GM12878 (cell line): ENCODE results near the gene PLEKHJ1. TPM values are rescaled to one million over a fixed set of nuclear protein-coding genes. Genes with fewer than 3 reads are reported as not detected.

Experiments
- ATAC-seq: fragments of 200-7000 bp; cut with Tn5 transposase; 3 replicates; pipeline ENCODE4 v1.9.1; 2020; ENCODE audit warnings: mild to moderate bottlenecking, moderate library complexity
- BruUV-seq: library from RNA; stranded (reverse); fragments of 400-500 nt; replicated peaks from 2 replicates; lab custom pipeline; 2021; lab: Mats Ljungman, UMichigan
- CTCF ChIA-PET: fragments of 300-600 bp; sonication (Branson Sonifier 250); formaldehyde crosslinking; extraction: SDS; loops from one replicate; lab custom pipeline; 2021; ENCODE audit warnings: inconsistent platforms; lab: Yijun Ruan, JAX
- POLR2A ChIA-PET: fragments of 350-600 bp; formaldehyde crosslinking; extraction: SDS; loops from one replicate; lab custom pipeline; 2021; ENCODE audit warnings: inconsistent platforms; lab: Charles Lee
- RAD21 ChIA-PET: fragments of 300-600 bp; sonication (Branson Sonifier 250); formaldehyde crosslinking; loops from one replicate; lab custom pipeline; 2023; ENCODE audit warnings: antibody characterized with exemption; ENCODE audit not compliant: unreplicated experiment; lab: Charles Lee
- SMC1A ChIA-PET: fragments of 300-600 bp; sonication (Branson Sonifier 250); formaldehyde crosslinking; loops from one replicate; lab custom pipeline; 2023; ENCODE audit not compliant: unreplicated experiment, uncharacterized antibody; lab: Charles Lee
- DNase-seq: peaks from one replicate; pipeline ENCODE4 v3.0.0-alpha.2; 2011; ENCODE audit warnings: low read depth, low spot score
- FAIRE-seq: peaks from 3 replicates; lab custom pipeline; 2011; peaks lifted over from hg19 to GRCh38; lab: Jason Lieb, UNC
- H2AFZ ChIP-seq: 2 replicates; pipeline ENCODE4 v1.6.0; 2011; ENCODE audit warnings: low read depth, low read length, control low read depth; ENCODE audit not compliant: control insufficient read depth
- H3K27ac ChIP-seq: 2 replicates; pipeline ENCODE4 v1.5.1; 2011; ENCODE audit warnings: control low read depth; ENCODE audit not compliant: control insufficient read depth, insufficient read depth
- H3K27me3 ChIP-seq, 2 experiments: replicated peaks in 1 of 2; 2 replicates each; pipeline versions ENCODE4 v1.6.0 to v1.6.1; 2011; ENCODE audit warnings: low read length in 1 of 2; ENCODE audit not compliant: control insufficient read depth in 2 of 2, insufficient read depth in 2 of 2
- H3K36me3 ChIP-seq, 2 experiments: 2 replicates each; pipeline ENCODE4 v1.5.1; 2011; ENCODE audit warnings: low read length in 1 of 2; ENCODE audit not compliant: control insufficient read depth in 2 of 2, insufficient read depth in 2 of 2
- H3K4me1 ChIP-seq: 2 replicates; pipeline ENCODE4 v1.6.1; 2011; ENCODE audit warnings: mild to moderate bottlenecking, low read length, moderate library complexity, mixed read lengths; ENCODE audit not compliant: control insufficient read depth, insufficient read depth
- H3K4me2 ChIP-seq: 2 replicates; pipeline ENCODE4 v1.6.0; 2011; ENCODE audit warnings: control low read depth; ENCODE audit not compliant: control insufficient read depth, insufficient read depth
- H3K4me3 ChIP-seq: fragments of 200-600 bp; sonication (generic); 2 replicates; pipeline ENCODE4 v1.5.1; 2016
- H3K79me2 ChIP-seq: 2 replicates; pipeline ENCODE4 v1.6.0; 2011; ENCODE audit warnings: low read length; ENCODE audit not compliant: control insufficient read depth, insufficient read depth
- H3K9ac ChIP-seq: 2 replicates; pipeline ENCODE4 v1.8.0; 2011; ENCODE audit warnings: low read length, control low read depth, mixed read lengths; ENCODE audit not compliant: control insufficient read depth, insufficient read depth
- H3K9me3 ChIP-seq: replicated peaks from 3 replicates; pipeline ENCODE4 v1.5.1; 2011; ENCODE audit warnings: mild to moderate bottlenecking, low read length; ENCODE audit not compliant: control insufficient read depth, insufficient read depth
- H4K20me1 ChIP-seq: 2 replicates; pipeline ENCODE4 v1.6.0; 2011; ENCODE audit not compliant: control insufficient read depth, insufficient read depth
- PAX5 ChIP-seq: IDR thresholded peaks from 2 replicates; pipeline ENCODE4 v1.6.1; 2011; ENCODE audit warnings: low read depth, low read length, borderline replicate concordance
- POLR2A ChIP-seq: IDR thresholded peaks from 2 replicates; pipeline ENCODE4 v1.6.1; 2011; ENCODE audit warnings: low read depth, mild to moderate bottlenecking, low read length
- RUNX3 ChIP-seq: IDR thresholded peaks from 2 replicates; pipeline ENCODE4 v1.6.1; 2012; ENCODE audit warnings: low read length, inconsistent platforms
- YBX1 ChIP-seq: fragments of 450-650 bp; IDR thresholded peaks from 2 replicates; pipeline ENCODE4 v1.6.1; 2016; ENCODE audit warnings: antibody characterized with exemption
- ZNF622 ChIP-seq: fragments of 450-650 bp; IDR thresholded peaks from 2 replicates; pipeline ENCODE4 v1.6.1; 2017; ENCODE audit warnings: mild to moderate bottlenecking, inconsistent platforms
- WGBS: methylation state at CpG from one replicate; pipeline ENCODE4 v1.1.6; 2016; ENCODE audit warnings: low lambda C conversion rate; ENCODE audit not compliant: insufficient replicate concordance, insufficient coverage; ENCODE audit errors: missing lambda C conversion rate; 5-methylcytosine and 5-hydroxymethylcytosine counted together
- in situ Hi-C: fragments of 300-500 bp; cut with MboI; formaldehyde crosslinking; loops from 9 replicates; pipeline ENCODE4 v1.14.3; 2018; ENCODE audit warnings: mixed read lengths
- intact Hi-C: fragments of 100-400 bp; cut with micrococcal nuclease; formaldehyde crosslinking; loops from one replicate; pipeline ENCODE4 v1.14.2; 2022; ENCODE audit not compliant: unreplicated experiment
- polyA plus RNA-seq, 11 experiments: library from polyadenylated mRNA; depleted of rRNA in 4 of 11; unstranded in 6 of 11; stranded (reverse) in 5 of 11; fragments of >200 nt; fragmentation: Nextera tagmentation in 4 of 11; fragmentation: Illumina TruSeq in 1 of 11; extraction: Ambion mirVana in 4 of 11; extraction: Trizol in 1 of 11; gene quantifications; 1 replicate in 1 of 11; 2 replicates in 10 of 11; pipeline versions ENCODE4 v1.2.1 to v1.2.3, GENCODE V29; 2011 to 2016; ENCODE audit warnings: inconsistent platforms in 2 of 11, missing spikeins in 2 of 11, low read depth in 1 of 11
- total RNA-seq, 4 experiments: library from RNA; depleted of rRNA in 3 of 4; stranded (reverse); fragments of >200 nt in 3 of 4; fragmentation: Illumina TruSeq in 1 of 4; extraction: Trizol in 1 of 4; gene quantifications; 2 replicates each; pipeline versions ENCODE4 v1.2.1 to v1.2.3, GENCODE V29; 2013 to 2021

The PLEKHJ1 gene
- total and polyA plus RNA-seq, 10 of the 15 experiments (the other 5 are each of a cell fraction or from before 2014, with no cell fraction given): 1.3 to 133 (median 75.0) TPM

DNA sequence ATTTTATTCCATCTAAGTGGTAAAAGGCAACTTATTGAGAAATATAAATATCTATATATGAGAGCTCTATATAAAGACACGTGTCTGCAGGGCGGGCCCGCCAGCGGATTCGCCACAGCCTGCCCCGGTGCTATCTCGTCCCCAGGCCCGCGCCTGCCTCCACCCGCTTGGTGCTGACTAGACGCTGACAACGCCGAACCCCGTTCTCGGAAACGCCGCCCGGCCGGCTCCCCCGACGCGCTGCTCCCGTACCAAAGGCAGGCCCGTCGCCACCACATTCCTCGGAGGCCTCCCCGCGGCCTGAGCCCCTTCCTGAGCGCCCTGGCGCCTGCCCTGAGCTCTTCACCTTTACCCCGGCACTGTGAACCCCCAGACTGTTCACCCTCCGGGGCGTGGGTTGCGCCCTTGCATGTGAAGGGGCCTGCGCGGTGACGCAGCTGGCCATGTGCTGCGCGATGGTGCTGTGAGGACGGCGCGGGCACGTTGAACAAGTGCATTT is 6.0 kb downstream of the PLEKHJ1 start:
- Histone ChIP-seq H3K79me2 (peaks cover 21% of the 10 kb centered on the region), H2AFZ (no peak overlapping the region), H3K9ac (no peak overlapping the region), H3K4me2 (no peak overlapping the region), H3K27ac (no peak overlapping the region), H3K27me3 (no peaks in the 10 kb centered on the region), H3K9me3 (no peaks in the 10 kb centered on the region), H3K4me1 (peaks cover 12% of the 10 kb centered on the region), H3K4me3 (no peak overlapping the region), H4K20me1 (no peaks in the 10 kb centered on the region), H3K36me3 (peaks cover 0 to 40% of the 10 kb centered on the region in 2 experiments; a peak in 3 of 4 replicates)
- CTCF ChIA-PET: interaction anchor here (0.7 to 1.0 kb wide), 3 partner anchors 59 to 76 kb away, joined by 3 to 4 read pairs (median 4); no protein-coding TSS in a partner anchor
- BruUV-seq: no TSS peak
- intact Hi-C loops: loop anchor here (10.0 kb wide), 1 partner anchor 135 kb away; the partner anchor contains the start of genes IZUMO4 and MOB3A
- no peak for DNase-seq
- TF ChIP-seq YBX1 (no peak), PAX5 (no peak)
- no peak for ATAC-seq
- RAD21 ChIA-PET: interaction anchor here (1.1 to 1.5 kb wide), 3 partner anchors 8 to 74 kb away, joined by 3 to 5 read pairs (median 3); no protein-coding TSS in a partner anchor
- 99% methylated on average over 27 of the region's 43 CpGs for WGBS
- in situ Hi-C loops: loop anchor here (5.0 kb wide), 1 partner anchor 87 kb away; no protein-coding TSS in a partner anchor
- SMC1A ChIA-PET: interaction anchor here (0.6 kb wide), 1 partner anchor 44 kb away, joined by 3 read pairs; no protein-coding TSS in a partner anchor
- POLR2A ChIA-PET: interaction anchor here (0.5 to 0.6 kb wide), 2 partner anchors 18 to 58 kb away, joined by 3 to 4 read pairs; no protein-coding TSS in a partner anchor
- FAIRE-seq: no peak

DNA sequence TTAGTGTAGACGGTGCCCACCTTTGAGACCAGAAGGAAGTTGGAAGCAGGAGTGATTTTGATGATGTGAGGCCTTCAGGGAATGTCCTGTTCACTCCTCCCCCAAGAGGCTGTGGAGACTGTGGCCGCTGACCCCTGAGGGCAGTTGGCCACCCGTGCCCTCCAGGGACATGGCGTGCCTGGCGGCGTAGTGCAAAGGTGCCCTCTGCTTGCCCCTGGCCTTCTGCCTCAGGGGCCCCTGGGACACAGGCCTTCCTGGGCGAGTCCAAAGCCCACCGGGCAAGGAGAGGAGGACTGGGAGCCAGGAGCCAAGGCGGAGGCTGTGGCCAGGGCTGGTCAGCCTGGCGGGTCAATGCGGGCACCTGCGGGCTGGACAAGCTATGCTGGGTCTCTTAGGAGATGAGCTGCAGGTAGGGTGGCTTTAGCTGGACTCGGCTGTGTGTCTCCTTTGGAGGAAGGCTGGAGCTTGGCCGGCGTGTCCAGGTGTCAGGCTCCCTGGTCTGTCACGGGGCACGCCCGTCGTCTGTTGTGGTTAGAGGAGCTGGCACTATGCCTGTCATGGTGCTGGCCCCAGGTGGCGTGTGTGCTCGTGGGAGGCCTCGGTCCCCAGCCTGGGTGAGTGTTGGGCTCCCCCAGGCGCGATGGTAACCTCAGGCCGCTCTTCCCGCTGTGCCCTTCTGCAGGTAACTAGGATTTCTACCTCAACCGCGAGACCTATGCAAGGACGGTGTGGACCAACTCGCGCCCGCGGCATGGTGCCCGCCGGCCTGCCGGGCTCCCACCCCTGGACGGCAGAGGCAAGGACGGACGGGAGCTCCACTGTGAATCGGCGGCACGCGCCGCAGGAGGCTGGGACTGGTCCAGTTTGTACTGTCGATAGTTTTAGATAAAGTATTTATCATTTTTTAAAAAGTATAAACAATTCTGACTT is 6.8 kb downstream of the PLEKHJ1 start:
- peak; percentile 64 for TF ChIP-seq POLR2A
- TF ChIP-seq RUNX3: peak; percentile 10; the same call in 1 of the 2 replicates
- TF ChIP-seq ZNF622: no peak
- 91% methylated on average over 43 of the region's 45 CpGs for WGBS
- DNase-seq (no peak), FAIRE-seq (no peak), ATAC-seq (no peak)
- no peaks in the 10 kb centered on the region for H3K27me3 ChIP-seq
- TSS peak; percentile 21 for BruUV-seq
- H2AFZ ChIP-seq: no peak overlapping the region
- peaks cover 14% of the 10 kb centered on the region for H3K79me2 ChIP-seq
- peaks cover 11% of the 10 kb centered on the region for H3K4me1 ChIP-seq
- no peaks in the 10 kb centered on the region for H4K20me1 ChIP-seq
- in situ Hi-C loops (loop anchor here (5.0 kb wide), 1 partner anchor 88 kb away; no protein-coding TSS in a partner anchor), intact Hi-C loops (loop anchor here (10.0 kb wide), 1 partner anchor 135 kb away; the partner anchor contains the start of genes IZUMO4 and MOB3A)
- H3K4me3 ChIP-seq: no peak overlapping the region
- POLR2A ChIA-PET: interaction anchor here (0.5 to 0.6 kb wide), 3 partner anchors 19 to 96 kb away, joined by 3 to 7 read pairs (median 4); no protein-coding TSS in a partner anchor
- no peak overlapping the region for H3K9ac ChIP-seq
- no peak overlapping the region for H3K27ac ChIP-seq
- RAD21 ChIA-PET: interaction anchor here (1.1 to 1.5 kb wide), 2 partner anchors 9 to 73 kb away, joined by 3 to 5 read pairs; no protein-coding TSS in a partner anchor
- CTCF ChIA-PET: interaction anchor here (0.9 to 1.0 kb wide), 2 partner anchors 58 to 74 kb away, joined by 3 to 4 read pairs; no protein-coding TSS in a partner anchor
- H3K36me3 ChIP-seq: peaks cover 0 to 43% of the 10 kb centered on the region in 2 experiments; a peak in 3 of 4 replicates
- H3K4me2 ChIP-seq: no peak overlapping the region
- no peaks in the 10 kb centered on the region for H3K9me3 ChIP-seq
- SMC1A ChIA-PET: interaction anchor here (0.6 kb wide), 1 partner anchor 43 kb away, joined by 3 read pairs; no protein-coding TSS in a partner anchor
